SHP77 (cell line): ENCODE data around the gene SH3BP4.
"Not testable (repeated sequence)": the region's sequence is repeated elsewhere in the genome, so short reads cannot be mapped to it uniquely, and the experiment has no call there.

ENCODE experiments used
- DNase-seq, 2 experiments: peaks; one replicate each; lab custom pipeline; 2025; lab: John Stamatoyannopoulos, UW

SH3BP4 gene

DNA sequence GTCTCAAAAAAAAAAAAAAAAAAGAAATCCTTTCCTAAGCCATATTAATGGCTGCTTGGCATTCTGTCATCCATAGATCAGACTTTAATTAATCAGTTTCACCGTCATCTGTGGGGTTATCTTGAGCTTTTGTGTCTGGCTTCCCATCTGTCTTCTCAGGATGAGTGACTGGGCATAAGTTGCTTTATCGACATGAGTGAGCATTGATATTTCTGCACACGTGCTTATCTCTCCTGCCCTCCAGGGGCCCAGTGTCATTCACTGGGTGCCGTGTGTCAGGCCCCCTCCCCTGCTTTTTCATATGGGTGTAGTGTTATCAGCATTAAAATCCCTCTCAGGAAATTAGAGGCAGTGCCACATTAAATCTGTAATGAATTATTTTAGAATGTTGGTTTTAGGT is 65.6 kb downstream of the SH3BP4 start:
- DNase-seq, result no peak

DNA sequence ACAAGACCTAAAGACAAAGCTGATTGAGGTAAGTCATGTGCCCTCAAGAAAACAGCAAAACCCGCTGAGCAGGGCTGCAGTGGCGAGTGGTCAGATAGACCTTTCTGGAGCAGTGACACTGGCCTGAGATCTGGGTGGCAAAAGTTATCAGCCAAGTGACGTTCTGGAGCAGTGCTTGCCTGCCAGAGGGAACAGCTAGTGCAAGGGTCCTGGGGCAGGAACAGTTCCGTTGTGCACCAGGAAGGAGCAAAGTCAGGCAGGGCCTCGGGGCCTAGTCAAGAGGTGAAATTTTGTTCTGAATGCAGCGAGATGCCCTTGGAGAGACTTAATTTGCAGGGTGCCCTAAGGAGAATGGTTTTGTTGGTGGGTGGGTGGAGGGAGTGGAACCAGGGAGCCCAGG is 67.0 kb downstream of the SH3BP4 start:
- DNase-seq, result no peak

DNA sequence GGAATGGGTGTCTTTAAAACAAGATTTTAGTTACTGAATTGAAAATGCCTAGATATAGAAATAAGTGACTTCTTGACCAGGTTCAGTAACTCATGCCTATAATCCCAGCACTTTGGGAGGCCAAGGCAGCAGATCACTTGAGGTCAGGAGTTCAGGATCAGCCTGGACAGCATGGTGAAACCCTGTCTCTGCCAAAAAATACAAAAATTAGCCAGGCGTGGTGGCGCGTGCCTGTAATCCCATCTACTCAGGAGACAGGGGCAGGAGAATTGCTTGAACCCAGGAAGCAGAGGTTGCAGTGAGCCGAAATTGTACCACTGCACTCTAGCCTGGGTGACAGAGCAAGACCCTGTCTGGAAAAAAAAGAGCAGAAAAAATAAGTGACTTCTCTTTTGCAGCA is 68.3 kb downstream of the SH3BP4 start:
- DNase-seq, result not testable (repeated sequence)

DNA sequence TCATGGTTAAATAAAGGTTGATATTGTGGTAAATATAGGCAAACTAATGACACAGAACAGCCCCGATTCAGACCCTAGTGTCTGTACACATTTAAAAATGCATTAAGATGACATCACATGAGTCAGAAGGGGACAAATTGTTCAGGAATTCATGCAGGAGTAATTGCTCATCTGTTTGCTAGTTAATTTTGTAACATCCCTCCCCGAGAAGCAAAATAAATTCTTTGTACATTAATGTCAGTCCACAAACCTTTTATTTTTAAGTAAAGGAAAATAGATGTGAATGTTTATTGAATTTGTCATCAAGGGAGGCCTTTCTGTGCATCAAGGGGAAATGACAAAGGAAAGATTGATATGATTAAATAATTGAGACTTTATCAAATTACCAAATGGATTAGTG is 69.9 kb downstream of the SH3BP4 start:
- DNase-seq, result no peak

DNA sequence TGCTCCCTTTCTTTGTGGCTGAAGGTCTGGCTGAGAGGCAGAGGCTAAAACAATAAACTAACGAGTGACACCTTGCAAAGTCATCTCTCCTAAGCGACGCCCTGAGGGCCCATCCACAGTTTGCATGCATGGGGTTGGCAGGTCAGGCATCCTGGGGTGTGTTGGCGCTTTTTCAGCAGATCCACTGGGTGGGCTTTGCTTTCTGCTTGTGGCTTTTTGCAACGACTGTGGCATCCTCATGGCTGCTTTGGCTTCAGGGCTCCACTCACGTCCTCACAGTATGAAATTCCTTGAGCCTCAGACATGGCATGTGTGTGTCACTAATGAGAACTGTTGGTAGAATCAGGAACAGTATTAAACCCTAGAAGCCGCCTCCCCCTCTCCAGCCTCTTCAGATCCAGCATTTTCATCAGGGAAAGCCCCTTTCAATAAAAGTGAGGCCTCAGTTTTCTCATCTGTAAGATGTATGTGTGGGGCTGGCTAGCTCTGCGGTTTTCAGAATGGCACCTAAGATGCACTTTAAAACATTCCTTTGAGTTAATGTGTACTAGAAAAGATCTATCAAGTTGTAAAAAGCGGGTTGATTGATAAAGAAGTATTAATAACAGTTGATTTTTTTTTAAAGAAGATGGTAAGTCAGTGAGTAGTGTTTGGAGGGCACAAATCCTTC is 72.5 kb downstream of the SH3BP4 start:
- DNase-seq, result no peak

DNA sequence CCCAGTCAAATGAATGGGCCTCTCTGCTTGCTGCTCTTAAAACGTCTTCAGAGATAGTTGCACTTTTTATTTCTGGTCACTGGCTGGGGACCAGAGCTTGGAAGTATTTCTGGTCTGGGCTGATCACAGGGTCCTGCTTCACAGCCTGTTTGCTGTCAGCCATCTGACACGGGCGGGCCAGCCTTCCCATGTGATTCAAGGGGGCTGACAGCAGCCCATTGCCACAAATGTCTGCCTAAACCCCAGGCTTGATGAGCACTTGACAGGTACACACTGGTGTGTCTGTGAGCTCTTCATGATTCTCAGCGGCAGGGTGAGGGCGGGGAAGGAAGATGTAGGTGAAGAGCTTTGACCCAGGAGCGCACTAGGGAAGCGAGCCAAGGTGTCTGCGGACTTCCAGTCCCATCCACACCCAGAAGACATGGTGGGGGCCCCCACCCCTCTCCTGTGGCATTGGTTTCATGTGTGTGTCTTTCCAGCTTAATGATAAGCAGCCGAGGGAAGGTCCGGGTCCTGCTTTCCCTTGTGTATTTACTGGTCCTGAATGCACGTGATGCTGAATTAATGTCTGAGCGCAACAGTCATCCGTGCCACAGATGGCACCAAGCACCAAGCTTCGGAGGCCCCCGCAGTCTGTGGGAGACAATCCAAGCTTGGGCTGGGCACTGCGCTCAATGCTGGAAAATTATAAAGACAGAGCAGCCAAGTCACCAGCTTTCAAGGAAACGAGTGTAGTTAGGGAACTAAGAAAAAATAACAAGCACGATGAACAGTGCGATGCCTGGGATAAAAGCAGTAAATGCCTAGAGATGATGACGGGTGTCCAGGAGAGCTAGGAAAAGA is 73.3 kb downstream of the SH3BP4 start:
- no peak for DNase-seq

DNA sequence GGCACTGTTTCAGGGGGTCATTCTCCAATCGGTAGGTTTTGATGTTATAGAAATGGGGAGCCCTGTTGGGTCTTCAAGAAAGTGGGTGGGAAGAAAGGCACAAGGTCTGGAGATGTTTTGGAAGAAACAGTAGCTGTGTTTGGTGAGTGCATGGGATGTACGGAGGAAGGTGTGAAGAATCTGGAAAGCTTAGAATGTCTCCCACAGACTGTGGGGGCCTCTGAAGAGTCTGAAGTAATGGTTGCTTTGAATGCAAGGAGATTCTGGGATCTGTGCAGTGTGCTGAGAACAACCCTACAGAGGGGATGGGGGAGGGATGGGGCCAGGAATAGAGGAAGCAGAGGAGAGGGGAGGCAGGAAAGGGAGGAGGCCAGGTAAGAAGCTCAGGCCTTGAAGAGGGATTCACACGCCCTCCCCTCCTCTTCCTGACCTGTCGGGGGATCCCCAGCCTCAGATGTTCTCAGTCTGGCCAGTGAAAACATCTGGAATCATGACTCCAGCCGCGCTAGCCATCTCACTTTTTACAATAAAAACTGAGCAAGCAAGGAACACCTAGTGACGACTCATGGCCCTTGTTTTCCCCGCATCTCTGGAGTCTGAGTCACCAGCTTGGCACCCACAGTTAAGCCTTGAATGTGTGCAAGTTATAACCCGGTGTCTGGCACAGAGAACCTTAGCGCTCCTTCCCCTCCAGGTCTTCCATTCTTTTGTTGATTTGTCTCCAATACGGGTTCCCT is 74.2 kb downstream of the SH3BP4 start:
- no peak for DNase-seq

DNA sequence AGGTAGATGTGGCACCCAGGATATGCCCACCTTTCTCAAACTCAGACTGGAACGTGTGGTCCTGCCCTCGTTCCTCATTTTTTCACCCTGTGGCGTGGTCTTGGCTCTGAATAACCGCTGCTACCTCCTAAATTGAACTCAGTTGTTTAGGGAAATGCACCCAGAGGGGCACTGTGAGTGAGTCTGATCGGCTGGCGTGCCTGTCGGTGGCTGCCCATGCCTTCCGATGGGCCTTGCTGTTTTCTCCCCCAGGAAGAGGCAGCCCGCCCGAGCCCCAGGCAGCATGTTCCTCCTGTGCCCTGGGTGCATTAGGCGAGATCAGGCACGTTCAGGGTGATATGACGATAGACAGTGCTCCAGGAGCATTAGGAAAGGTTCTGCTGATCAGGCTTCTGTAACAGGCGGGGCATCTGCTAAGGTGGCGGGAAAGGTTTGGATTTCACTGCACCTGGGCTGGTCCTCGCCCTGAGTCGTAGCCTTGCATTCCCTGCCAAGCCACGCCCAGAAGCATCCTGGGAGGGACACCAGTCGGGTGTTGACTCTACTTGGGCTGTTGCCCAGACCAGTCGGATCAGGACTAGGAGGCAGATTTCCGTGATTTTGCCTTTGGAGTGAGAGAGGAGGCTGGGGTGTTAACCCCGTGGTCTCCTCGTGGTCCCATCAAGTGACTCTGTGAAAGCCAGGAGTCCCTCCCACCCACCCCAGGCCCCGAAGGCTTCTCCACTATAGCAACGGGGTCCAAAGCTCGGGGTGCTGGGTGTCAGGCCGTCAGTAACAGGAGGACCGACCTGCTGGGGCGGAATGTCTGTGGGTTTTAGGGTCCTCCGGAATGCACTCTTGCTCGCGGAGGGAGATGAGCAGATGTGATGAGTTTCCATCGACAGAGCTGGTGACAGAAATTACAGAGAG is 75.1 kb downstream of the SH3BP4 start:
- peak; percentile 87 to 95 for DNase-seq

DNA sequence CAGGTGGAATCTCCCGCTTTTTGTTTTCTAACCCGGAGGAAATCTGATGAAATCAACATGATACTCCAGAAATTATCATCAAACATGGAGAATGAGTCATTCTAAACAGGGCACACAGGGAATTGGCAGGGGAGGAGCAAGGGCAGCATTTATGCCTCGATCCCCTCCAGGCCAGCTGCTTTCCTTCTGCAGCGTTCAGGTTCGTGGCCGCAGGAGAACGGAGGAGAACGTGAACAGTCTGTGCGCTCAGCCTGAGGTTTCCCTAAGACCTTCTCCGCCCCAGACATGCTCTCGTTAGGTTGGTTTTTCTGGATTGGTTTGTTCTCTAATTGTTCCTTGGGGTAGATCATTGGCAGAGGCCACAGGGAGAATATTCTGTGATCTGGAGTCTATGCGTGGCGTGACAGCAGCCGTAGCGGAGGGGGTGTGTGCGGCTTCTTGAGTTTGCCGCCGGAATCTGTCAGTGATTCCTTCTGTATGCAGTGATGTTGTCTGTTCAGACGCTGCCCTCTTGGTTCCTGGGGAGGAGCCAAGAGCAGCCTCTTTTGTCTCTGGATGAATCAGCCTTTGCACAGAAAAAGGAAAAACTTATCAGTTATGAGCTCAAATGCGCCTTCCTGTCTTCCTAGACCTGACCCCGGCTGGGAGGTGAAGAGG is 75.9 kb downstream of the SH3BP4 start:
- DNase-seq, result peak; percentile 16 to 39

DNA sequence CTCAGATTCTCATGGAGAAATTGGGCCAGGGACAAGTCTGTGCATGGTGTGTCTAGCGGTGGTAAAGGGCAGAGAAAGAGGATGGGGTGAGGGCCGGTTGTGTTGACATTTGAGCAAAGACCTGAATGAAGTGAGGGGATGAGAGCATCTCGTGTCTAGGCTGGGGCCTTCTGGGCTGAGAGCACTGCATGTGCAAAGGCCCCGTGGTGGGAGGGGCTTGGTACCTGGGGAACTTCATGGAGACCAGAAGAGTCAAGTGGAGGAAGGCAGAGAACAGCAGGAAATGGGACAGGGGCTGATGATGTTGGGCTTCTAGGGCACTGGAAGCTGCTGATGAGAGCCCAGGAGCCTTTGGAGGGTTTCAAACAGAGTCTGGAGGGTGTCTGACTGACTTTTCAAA is 76.8 kb downstream of the SH3BP4 start:
- no peak for DNase-seq

DNA sequence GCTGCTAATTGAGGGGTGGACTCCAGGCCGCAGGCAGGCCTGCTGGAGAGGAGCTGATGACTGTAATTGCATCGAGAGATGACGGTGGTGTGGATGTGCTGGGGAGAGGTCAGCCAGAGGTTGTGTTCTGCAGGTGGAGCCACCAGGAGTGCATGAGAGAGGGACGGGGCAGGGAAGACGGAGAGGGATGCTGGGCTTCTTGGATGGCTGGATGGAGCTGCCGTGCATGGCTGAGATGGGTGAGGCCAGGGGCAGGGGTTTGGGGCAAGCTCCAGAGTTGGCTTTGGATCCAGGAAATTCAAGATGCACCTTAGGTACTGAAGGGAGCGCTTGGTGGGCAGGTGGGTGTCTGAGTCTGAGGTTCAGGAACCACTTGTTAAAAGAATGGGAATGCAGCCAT is 77.2 kb downstream of the SH3BP4 start:
- no peak for DNase-seq

DNA sequence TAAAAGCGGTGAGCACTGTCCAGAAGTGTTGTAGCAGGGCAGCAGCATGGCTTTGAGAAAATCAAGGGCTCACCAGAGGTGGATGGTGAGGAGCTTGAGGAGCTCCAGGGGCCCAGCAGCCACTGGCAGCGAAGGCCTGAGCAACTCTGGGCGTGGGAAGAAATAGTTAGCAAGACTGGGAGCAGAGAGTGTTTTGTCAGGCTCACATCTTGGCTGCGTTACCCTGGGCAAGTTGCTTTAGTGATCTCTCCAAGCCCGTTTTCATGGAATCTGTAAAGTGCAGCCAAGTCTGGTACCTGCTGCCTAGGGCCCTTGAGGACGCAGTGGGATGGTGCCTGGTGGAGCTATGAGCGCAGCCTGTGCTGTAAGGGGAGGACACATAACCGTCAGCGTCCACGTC is 78.3 kb downstream of the SH3BP4 start:
- DNase-seq, result no peak

DNA sequence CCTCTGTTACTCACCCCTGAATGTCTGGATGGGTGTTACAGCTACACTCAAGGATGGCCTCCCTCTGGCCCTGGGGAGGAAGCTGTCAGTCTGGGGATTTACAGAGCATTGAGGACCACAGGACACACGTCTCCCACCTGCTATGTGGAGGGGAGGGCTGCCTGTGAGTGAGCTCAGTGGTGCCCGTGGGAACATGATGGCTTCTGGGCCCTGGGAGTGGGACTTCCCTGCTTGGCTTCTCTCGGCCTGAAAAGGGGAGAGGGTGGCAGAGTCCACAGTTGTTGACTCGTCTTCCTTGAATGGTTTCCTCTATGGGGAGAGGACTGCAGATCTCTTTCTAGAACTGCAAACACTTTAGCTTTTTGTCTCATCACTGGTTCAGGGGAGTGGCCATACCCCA is 79.1 kb downstream of the SH3BP4 start:
- no peak for DNase-seq

DNA sequence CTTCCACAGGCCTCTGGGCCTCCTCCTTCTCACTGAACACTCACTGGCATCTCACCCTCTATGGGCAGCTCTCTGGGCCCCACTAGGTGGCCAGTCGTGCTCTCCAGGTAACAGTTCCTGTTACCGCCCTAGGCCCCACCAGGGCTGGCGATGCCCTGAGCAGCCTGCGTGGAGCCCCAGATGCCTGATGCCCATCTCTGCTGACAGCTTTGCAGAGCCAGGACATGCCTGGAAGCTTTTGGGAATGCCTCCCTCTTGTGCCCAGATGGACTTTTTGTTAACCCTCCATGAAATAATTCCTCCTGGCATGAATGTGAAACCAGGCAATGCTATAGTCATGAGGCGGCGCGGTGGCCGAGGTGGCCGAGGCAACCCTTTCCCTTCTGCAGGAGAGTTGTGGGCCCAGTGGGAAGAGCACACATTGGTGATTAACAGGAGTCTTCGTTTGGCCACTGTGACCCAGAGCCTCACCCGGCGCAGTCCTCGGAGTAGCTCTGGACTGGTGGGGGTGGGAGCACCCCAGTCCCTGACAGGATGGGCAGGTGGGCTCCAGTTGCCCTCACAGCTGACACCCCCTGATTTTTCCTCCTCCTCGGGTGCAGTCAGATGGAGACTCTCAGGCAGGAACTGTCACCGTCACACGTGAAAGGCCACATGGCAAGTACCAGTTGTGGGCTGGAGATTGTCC is 80.0 kb downstream of the SH3BP4 start:
- DNase-seq, result no peak

DNA sequence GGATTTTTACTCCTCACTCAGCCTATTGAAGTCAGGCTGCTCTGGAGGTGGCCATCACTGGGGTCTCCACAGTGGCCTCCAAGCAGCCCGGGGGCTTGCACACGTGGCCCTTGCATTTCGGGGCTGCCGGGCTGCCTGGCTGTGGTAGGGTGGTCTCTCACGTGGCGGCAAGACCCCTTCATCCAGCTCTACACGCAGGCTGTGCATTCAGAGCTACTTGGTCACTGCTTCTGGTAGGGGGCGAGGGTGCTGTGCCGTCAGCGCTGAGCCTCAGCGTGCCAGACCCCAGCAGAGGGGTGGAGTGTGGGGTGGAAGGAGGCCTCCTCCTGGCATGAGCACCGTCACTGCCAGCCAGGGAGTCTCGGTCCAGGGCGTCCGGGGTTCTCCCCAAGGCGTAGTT is 80.6 kb downstream of the SH3BP4 start:
- no peak for DNase-seq

DNA sequence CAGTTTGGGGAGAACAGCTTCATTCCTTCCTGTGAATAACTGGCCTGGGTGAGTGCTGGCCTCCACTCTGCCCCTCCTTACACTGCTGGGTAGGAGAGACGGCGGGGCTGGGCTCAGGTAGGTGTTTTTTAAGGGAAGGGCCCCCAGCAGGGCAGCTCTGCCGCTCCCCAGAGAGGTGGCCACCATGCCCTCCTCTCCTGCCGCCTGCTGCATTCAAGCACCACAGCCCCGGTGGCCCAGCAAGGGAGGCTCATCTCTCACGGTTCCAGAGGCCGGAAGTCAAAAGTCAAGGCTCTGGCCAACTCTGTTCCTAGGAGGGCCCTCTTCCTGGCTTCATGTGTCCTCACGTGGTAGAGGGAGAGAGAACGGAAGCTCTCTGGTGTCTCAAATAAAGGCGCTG is 81.1 kb downstream of the SH3BP4 start:
- no peak for DNase-seq

DNA sequence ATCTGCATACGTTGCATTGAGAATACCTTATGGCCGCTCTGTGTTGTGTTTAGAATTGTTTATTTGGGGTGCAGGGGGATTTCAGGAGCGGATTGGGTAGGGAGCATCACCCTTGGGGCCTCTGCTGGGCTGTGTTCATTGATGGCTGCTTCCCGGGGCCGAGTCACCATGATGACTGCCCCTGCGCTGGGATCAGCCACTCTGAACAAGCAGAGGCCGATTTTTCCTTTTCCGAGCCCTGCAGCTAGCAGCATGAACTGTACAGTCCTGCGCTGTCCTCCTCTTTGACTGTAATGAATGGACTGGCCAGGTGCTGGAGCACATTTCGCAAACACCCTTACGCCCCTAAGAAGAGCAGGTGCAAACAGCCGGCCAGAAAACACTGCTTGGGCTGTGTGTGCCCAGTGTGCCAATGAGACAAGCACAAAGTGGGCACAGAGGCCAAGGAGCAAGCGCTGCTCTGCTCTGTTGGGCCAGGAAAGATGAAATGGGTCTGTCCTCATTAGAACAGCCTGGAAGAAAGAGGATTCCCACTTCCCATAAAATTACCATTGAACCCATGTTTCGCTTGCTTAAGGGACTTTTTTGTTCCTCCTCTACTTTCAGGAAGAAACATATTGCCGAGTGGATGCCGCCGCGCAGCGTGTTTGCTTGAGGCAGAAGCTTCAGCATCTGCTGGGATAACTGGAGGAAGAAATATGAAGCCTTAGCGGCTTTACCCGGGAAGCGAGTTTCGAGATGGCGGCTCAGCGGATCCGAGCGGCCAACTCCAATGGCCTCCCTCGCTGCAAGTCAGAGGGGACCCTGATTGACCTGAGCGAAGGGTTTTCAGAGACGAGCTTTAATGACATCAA is 82.7 kb downstream of the SH3BP4 start:
- DNase-seq, result peak; percentile 79 to 81

DNA sequence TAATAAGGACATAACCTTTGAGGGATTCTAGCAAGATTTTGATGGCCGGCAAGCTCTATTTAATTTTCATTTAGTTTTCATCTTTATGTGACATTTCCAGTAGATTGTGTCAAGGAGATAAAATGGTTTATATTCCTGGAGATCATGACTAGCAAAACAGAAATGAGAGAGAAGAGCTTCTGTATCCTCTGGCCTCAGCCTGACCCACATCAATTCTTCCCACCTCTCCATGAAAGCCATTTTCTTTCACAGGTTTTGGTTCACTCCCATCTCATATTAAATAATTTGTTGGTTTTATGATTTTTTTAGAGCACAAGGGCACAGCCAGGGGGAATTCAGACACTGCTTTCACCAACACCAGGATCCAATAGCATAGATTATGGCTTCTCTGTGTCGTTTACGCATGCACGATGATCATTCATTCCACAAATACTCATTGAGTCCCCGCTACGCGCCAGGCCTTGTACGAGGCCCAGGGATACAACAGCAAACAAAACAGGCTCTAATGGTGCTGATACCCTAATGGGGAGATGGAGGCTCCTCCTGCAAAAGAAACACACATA is 85.9 kb downstream of the SH3BP4 start:
- no peak for DNase-seq

DNA sequence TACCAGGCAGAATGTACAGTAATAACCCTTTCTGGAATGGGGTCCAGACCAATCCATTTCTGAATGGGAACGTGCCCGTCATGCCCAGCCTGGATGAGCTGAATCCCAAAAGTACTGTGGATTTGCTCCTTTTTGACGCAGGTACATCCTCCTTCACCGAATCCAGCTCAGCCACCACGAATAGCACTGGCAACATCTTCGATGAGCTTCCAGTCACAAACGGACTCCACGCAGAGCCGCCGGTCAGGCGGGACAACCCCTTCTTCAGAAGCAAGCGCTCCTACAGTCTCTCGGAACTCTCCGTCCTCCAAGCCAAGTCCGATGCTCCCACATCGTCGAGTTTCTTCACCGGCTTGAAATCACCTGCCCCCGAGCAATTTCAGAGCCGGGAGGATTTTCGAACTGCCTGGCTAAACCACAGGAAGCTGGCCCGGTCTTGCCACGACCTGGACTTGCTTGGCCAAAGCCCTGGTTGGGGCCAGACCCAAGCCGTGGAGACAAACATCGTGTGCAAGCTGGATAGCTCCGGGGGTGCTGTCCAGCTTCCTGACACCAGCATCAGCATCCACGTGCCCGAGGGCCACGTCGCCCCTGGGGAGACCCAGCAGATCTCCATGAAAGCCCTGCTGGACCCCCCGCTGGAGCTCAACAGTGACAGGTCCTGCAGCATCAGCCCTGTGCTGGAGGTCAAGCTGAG is 89.6 kb downstream of the SH3BP4 start:
- no peak for DNase-seq
